OCI-LY1 (cell line): ENCODE results near the gene CTH.

Source experiments
- H2AFZ ChIP-seq: fragments of 200-600 bp; sonication (generic), shearing (Covaris generic); 2 replicates; pipeline ENCODE4 v1.6.0; 2014; ENCODE audit warnings: antibody characterized with exemption, mild to moderate bottlenecking, low read length
- H3F3A ChIP-seq: fragments of 200-600 bp; sonication (generic), shearing (Covaris generic); 2 replicates; pipeline ENCODE4 v1.6.0; 2014; ENCODE audit warnings: mild to moderate bottlenecking, antibody characterized with exemption, low read length, moderate library complexity; ENCODE audit not compliant: insufficient read depth
- H3K27ac ChIP-seq: fragments of 200-600 bp; sonication (generic); 2 replicates; pipeline ENCODE4 v1.5.1; 2014; ENCODE audit warnings: low read length, mixed run types, mild to moderate bottlenecking, low read depth; ENCODE audit not compliant: poor library complexity, severe bottlenecking
- H3K27me3 ChIP-seq: fragments of 200-600 bp; sonication (generic); 2 replicates; pipeline ENCODE4 v1.6.0; 2014; ENCODE audit warnings: antibody characterized with exemption, mild to moderate bottlenecking, low read length, moderate library complexity; ENCODE audit not compliant: insufficient read depth
- H3K36me3 ChIP-seq: fragments of 200-600 bp; sonication (generic); 2 replicates; pipeline ENCODE4 v1.6.1; 2014; ENCODE audit warnings: mild to moderate bottlenecking, antibody characterized with exemption, low read length, moderate library complexity, mixed read lengths; ENCODE audit not compliant: insufficient read depth
- H3K4me1 ChIP-seq: fragments of 200-600 bp; sonication (generic); 2 replicates; pipeline ENCODE4 v1.5.1; 2014; ENCODE audit warnings: mild to moderate bottlenecking, low read length, moderate library complexity; ENCODE audit not compliant: insufficient read depth, severe bottlenecking
- H3K4me2 ChIP-seq: fragments of 200-600 bp; sonication (generic), shearing (Covaris generic); 2 replicates; pipeline ENCODE4 v1.6.1; 2014; ENCODE audit warnings: low read length
- H3K4me3 ChIP-seq: fragments of 200-600 bp; sonication (generic); 2 replicates; pipeline ENCODE4 v1.5.1; 2014; ENCODE audit warnings: low read length, low read depth, mild to moderate bottlenecking, mixed read lengths; ENCODE audit not compliant: poor library complexity, severe bottlenecking
- H3K79me2 ChIP-seq: fragments of 200-600 bp; shearing (Covaris generic); 2 replicates; pipeline ENCODE4 v1.6.1; 2016; ENCODE audit warnings: mixed run types, low read length, mixed read lengths; ENCODE audit not compliant: insufficient read depth
- H3K9ac ChIP-seq: fragments of 200-600 bp; sonication (generic), shearing (Covaris generic); 2 replicates; pipeline ENCODE4 v1.6.1; 2014; ENCODE audit warnings: mild to moderate bottlenecking, low read length, mixed read lengths
- H3K9me2 ChIP-seq: fragments of 200-600 bp; sonication (generic), shearing (Covaris generic); 2 replicates; pipeline ENCODE4 v1.6.1; 2014; ENCODE audit warnings: low read depth, mild to moderate bottlenecking, low read length, mixed read lengths
- H3K9me3 ChIP-seq: fragments of 200-600 bp; shearing (Covaris generic); 2 replicates; pipeline ENCODE4 v1.6.1; 2014; ENCODE audit warnings: low read length, mixed read lengths
- H4K20me1 ChIP-seq: fragments of 200-600 bp; sonication (generic), shearing (Covaris generic); 2 replicates; pipeline ENCODE4 v1.6.0; 2016; ENCODE audit warnings: mild to moderate bottlenecking, low read length; ENCODE audit not compliant: insufficient read depth
- EZH2 ChIP-seq: fragments of 200-600 bp; sonication (generic), shearing (Covaris generic); IDR thresholded peaks from 2 replicates; pipeline ENCODE4 v1.8.0; 2017; ENCODE audit warnings: borderline replicate concordance, mixed run types, mild to moderate bottlenecking, antibody characterized with exemption, low read length, moderate library complexity, mixed read lengths
- TF ChIP-seq, protein P1 (sequence below): fragments of 200-600 bp; sonication (generic), shearing (Covaris generic); IDR thresholded peaks from 2 replicates; pipeline ENCODE4 v1.5.1; 2017; ENCODE audit warnings: mild to moderate bottlenecking, antibody characterized with exemption, low read length, moderate library complexity, mixed read lengths

Gene CTH

DNA sequence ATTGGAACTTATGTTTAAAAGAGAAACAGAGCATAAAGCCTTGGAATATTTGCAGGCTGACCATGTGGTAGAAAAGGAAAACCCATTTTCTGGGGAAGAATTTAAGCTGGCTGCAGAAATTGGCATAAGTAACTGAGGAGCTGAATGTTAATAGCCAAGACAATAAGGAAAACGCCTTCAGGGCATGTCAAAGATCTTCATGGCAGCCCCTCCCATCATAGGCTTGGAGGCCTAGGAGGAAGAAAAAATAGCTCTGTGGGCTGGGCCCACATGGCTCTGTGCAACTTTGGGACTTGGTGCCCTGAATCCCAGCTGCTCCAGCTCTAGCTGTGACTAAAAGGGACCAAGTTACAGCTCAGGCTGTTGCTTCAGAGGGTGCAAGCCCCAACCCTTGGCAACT, 51.5 kb downstream of the CTH start:
- no peak overlapping the region for H2AFZ ChIP-seq
- TF ChIP-seq, protein P1, sequence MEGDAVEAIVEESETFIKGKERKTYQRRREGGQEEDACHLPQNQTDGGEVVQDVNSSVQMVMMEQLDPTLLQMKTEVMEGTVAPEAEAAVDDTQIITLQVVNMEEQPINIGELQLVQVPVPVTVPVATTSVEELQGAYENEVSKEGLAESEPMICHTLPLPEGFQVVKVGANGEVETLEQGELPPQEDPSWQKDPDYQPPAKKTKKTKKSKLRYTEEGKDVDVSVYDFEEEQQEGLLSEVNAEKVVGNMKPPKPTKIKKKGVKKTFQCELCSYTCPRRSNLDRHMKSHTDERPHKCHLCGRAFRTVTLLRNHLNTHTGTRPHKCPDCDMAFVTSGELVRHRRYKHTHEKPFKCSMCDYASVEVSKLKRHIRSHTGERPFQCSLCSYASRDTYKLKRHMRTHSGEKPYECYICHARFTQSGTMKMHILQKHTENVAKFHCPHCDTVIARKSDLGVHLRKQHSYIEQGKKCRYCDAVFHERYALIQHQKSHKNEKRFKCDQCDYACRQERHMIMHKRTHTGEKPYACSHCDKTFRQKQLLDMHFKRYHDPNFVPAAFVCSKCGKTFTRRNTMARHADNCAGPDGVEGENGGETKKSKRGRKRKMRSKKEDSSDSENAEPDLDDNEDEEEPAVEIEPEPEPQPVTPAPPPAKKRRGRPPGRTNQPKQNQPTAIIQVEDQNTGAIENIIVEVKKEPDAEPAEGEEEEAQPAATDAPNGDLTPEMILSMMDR = no peak
- no peak for TF ChIP-seq EZH2
- H3F3A ChIP-seq = no peaks in the 10 kb centered on the region
- no peaks in the 10 kb centered on the region for H3K4me1 ChIP-seq
- H3K27ac ChIP-seq = no peak overlapping the region
- no peaks in the 10 kb centered on the region for H3K36me3 ChIP-seq
- H3K4me2 ChIP-seq = no peak overlapping the region
- no peak overlapping the region for H3K9ac ChIP-seq
- no peak overlapping the region for H3K4me3 ChIP-seq
- H3K9me3 ChIP-seq = no peaks in the 10 kb centered on the region
- H3K79me2 ChIP-seq = no peaks in the 10 kb centered on the region
- H3K27me3 ChIP-seq = no peaks in the 10 kb centered on the region
- no peaks in the 10 kb centered on the region for H3K9me2 ChIP-seq
- H4K20me1 ChIP-seq = no peaks in the 10 kb centered on the region

DNA sequence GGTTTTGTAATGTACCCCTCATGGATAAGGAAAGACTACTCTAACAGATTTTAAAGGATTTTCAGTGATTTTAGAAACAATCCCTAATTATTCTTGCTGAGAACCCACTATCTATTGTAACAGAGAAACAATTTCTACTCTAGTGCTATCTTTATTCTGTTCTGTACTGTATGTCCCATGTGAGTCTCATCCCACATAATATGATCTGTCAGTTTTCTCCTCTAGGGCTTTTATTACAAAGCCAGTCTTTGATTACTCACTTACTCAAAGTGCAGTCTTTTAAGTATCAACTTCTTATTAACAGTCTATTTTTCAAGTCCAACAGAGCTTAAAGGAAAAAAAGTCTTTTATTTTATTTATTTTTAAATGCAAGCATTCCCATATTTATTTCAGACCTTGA, 54.8 kb downstream of the CTH start:
- Histone ChIP-seq H3K9me2 (no peaks in the 10 kb centered on the region), H3K4me1 (no peaks in the 10 kb centered on the region), H4K20me1 (no peaks in the 10 kb centered on the region), H3K9ac (no peak overlapping the region), H3K27ac (no peak overlapping the region), H3K36me3 (no peaks in the 10 kb centered on the region), H3K4me2 (no peak overlapping the region), H2AFZ (no peak overlapping the region), H3K27me3 (no peaks in the 10 kb centered on the region), H3F3A (no peaks in the 10 kb centered on the region), H3K4me3 (no peak overlapping the region), H3K9me3 (no peaks in the 10 kb centered on the region), H3K79me2 (no peaks in the 10 kb centered on the region)
- TF ChIP-seq, protein P1 = no peak
- TF ChIP-seq EZH2 = no peak

DNA sequence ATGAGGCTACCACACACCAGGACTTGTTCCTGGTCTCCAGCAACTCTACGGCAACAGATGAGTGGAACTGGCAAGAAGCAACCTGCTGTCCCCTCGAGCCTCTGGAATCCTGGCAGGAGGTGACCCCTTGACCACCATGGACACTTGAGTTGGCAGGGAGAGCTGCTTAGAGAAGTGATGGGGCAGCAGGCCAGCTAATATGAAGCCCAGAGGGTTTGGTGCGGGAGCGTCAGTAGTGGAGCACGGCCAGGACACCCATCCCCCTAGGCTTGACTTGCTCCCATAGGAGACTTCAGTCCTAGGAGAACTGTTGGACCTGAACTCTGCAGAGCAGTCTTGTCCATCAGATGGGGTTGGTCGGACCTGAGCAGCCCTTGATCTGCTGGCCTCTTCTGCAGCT, 56.5 kb downstream of the CTH start:
- H3K4me2 ChIP-seq = no peak overlapping the region
- no peaks in the 10 kb centered on the region for H4K20me1 ChIP-seq
- H3K27me3 ChIP-seq = no peaks in the 10 kb centered on the region
- H3K9me3 ChIP-seq = no peaks in the 10 kb centered on the region
- no peak overlapping the region for H3K27ac ChIP-seq
- H2AFZ ChIP-seq = no peak overlapping the region
- no peak overlapping the region for H3K4me3 ChIP-seq
- H3K79me2 ChIP-seq = no peaks in the 10 kb centered on the region
- H3F3A ChIP-seq = no peaks in the 10 kb centered on the region
- H3K9ac ChIP-seq = no peak overlapping the region
- H3K4me1 ChIP-seq = no peaks in the 10 kb centered on the region
- no peaks in the 10 kb centered on the region for H3K36me3 ChIP-seq
- TF ChIP-seq EZH2 = no peak
- TF ChIP-seq, protein P1 = no peak
- H3K9me2 ChIP-seq = no peaks in the 10 kb centered on the region
